Neural cell (in vitro differentiated cells): ENCODE results near the gene ZKSCAN1.

Experiments
- EP300 ChIP-seq: fragments of 450-650 bp; conservative IDR thresholded peaks from 2 replicates; pipeline ENCODE4 v1.6.1; 2014; ENCODE audit warnings: antibody characterized with exemption, mild to moderate bottlenecking, moderate library complexity; ENCODE audit not compliant: poor library complexity, severe bottlenecking
- EZH2 ChIP-seq: fragments of 200-600, 300-800 bp; shearing (Covaris generic), sonication (generic); IDR thresholded peaks from 2 replicates; pipeline ENCODE4 v1.6.1; 2014; ENCODE audit warnings: antibody characterized with exemption, low read length, borderline replicate concordance, mild to moderate bottlenecking; ENCODE audit not compliant: insufficient read depth, poor library complexity, severe bottlenecking
- POLR2AphosphoS5 ChIP-seq: IDR thresholded peaks from 2 replicates; pipeline ENCODE4 v1.6.1; 2012
- TF ChIP-seq, protein P1 (sequence below): fragments of 450-650 bp; IDR thresholded peaks from 2 replicates; pipeline ENCODE4 v1.5.1; 2014; ENCODE audit warnings: antibody characterized with exemption, mild to moderate bottlenecking, moderate library complexity; ENCODE audit not compliant: poor library complexity, severe bottlenecking
- TF ChIP-seq, protein P2 (sequence below): IDR thresholded peaks from 2 replicates; pipeline ENCODE4 v1.6.1; 2012; ENCODE audit warnings: borderline replicate concordance

DNA sequence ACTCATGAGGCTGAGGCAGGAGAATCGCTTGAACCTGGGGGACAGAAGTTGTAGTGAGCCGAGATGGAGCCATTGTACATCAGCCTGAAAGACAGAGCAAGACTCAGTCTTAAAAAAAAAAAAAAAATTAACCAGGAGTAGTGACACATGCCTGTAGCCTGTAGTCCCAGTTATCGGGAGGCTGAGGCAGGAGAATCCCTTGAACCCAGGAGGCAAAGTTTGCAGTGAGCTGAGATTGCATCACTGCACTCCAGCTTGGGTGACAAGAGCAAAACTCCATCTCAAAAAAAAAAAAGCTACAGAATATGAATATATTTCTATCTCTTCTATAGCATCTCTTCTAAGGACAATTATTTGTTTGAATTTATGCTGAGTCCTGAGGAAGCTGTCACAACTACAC lies 46.1 kb upstream of the ZKSCAN1 start:
- TF ChIP-seq EP300 = no peak
- TF ChIP-seq POLR2AphosphoS5 = no peak
- TF ChIP-seq, protein P1, sequence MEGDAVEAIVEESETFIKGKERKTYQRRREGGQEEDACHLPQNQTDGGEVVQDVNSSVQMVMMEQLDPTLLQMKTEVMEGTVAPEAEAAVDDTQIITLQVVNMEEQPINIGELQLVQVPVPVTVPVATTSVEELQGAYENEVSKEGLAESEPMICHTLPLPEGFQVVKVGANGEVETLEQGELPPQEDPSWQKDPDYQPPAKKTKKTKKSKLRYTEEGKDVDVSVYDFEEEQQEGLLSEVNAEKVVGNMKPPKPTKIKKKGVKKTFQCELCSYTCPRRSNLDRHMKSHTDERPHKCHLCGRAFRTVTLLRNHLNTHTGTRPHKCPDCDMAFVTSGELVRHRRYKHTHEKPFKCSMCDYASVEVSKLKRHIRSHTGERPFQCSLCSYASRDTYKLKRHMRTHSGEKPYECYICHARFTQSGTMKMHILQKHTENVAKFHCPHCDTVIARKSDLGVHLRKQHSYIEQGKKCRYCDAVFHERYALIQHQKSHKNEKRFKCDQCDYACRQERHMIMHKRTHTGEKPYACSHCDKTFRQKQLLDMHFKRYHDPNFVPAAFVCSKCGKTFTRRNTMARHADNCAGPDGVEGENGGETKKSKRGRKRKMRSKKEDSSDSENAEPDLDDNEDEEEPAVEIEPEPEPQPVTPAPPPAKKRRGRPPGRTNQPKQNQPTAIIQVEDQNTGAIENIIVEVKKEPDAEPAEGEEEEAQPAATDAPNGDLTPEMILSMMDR = no peak
- TF ChIP-seq, protein P2, sequence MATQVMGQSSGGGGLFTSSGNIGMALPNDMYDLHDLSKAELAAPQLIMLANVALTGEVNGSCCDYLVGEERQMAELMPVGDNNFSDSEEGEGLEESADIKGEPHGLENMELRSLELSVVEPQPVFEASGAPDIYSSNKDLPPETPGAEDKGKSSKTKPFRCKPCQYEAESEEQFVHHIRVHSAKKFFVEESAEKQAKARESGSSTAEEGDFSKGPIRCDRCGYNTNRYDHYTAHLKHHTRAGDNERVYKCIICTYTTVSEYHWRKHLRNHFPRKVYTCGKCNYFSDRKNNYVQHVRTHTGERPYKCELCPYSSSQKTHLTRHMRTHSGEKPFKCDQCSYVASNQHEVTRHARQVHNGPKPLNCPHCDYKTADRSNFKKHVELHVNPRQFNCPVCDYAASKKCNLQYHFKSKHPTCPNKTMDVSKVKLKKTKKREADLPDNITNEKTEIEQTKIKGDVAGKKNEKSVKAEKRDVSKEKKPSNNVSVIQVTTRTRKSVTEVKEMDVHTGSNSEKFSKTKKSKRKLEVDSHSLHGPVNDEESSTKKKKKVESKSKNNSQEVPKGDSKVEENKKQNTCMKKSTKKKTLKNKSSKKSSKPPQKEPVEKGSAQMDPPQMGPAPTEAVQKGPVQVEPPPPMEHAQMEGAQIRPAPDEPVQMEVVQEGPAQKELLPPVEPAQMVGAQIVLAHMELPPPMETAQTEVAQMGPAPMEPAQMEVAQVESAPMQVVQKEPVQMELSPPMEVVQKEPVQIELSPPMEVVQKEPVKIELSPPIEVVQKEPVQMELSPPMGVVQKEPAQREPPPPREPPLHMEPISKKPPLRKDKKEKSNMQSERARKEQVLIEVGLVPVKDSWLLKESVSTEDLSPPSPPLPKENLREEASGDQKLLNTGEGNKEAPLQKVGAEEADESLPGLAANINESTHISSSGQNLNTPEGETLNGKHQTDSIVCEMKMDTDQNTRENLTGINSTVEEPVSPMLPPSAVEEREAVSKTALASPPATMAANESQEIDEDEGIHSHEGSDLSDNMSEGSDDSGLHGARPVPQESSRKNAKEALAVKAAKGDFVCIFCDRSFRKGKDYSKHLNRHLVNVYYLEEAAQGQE = no peak
- TF ChIP-seq EZH2 = no peak
